Small intestine (tissue), 7 donors: ENCODE measurements around the gene MFSD2A. TPM values are rescaled to one million over a fixed set of nuclear protein-coding genes. Genes with fewer than 3 reads are reported as not detected.
A peak's percentile ranks its signal among the peaks of the same experiment; 100 is the strongest.

Source experiments
- DNase-seq, 2 donors: peaks; one replicate each; pipeline versions ENCODE4 v3.0.0 to v3.0.0-alpha.2; 2013
- FAIRE-seq: peaks from 2 replicates; lab custom pipeline; 2012; peaks lifted over from hg19 to GRCh38; lab: Jason Lieb, UNC
- H3K27ac ChIP-seq, 3 donors: one replicate each; pipeline ENCODE4 v1.5.1; 2013; ENCODE audit warnings: low read length in 2 of 3, mild to moderate bottlenecking in 2 of 3, control low read depth in 1 of 3, inconsistent platforms in 1 of 3, low read depth in 1 of 3, moderate library complexity in 1 of 3
- H3K27me3 ChIP-seq, 3 donors: one replicate each; pipeline ENCODE4 v1.6.1; 2013; ENCODE audit warnings: low read length in 3 of 3, inconsistent platforms in 1 of 3; ENCODE audit not compliant: control insufficient read depth in 3 of 3, insufficient read depth in 3 of 3
- H3K36me3 ChIP-seq, 3 donors: one replicate each; pipeline ENCODE4 v1.6.1; 2013; ENCODE audit warnings: low read length in 3 of 3, inconsistent platforms in 1 of 3, low read depth in 1 of 3, mild to moderate bottlenecking in 1 of 3, moderate library complexity in 1 of 3; ENCODE audit not compliant: control insufficient read depth in 3 of 3, insufficient read depth in 2 of 3
- H3K4me1 ChIP-seq, 3 donors: one replicate each; pipeline ENCODE4 v1.6.1; 2013; ENCODE audit warnings: low read length in 2 of 3, inconsistent platforms in 1 of 3, low read depth in 1 of 3, mild to moderate bottlenecking in 1 of 3, moderate library complexity in 1 of 3; ENCODE audit not compliant: control insufficient read depth in 3 of 3, insufficient read depth in 2 of 3
- H3K4me3 ChIP-seq, 3 donors: one replicate each; pipeline ENCODE4 v1.5.1; 2013; ENCODE audit warnings: low read length in 3 of 3, control low read depth in 1 of 3, inconsistent platforms in 1 of 3, low read depth in 1 of 3, mild to moderate bottlenecking in 1 of 3, moderate library complexity in 1 of 3
- H3K9me3 ChIP-seq, 2 donors: one replicate each; pipeline ENCODE4 v1.6.1; 2013; ENCODE audit warnings: low read depth in 1 of 2, low read length in 1 of 2; ENCODE audit not compliant: control insufficient read depth in 2 of 2, insufficient read depth in 1 of 2
- WGBS, 3 donors: extraction: QIAGEN DNeasy Blood & Tissue Kit; methylation state at CpG; one replicate each; pipeline ENCODE4 v1.1.7; 2013; 5-methylcytosine and 5-hydroxymethylcytosine counted together
- polyA plus RNA-seq, 4 donors: library from polyadenylated mRNA; stranded (reverse) in 3 of 4; unstranded in 1 of 4; fragments of 200-250 nt in 3 of 4; fragments of 120-200 nt in 1 of 4; gene quantifications; one replicate each; pipeline versions ENCODE4 v1.2.1 to v1.2.3, GENCODE V29; 2013
- donor health status: healthy with polysubstance abuse.
- donor health status: control.
- donor health status: control.
- donor health status: Bipolar disorder and iron deficiency.
- donor health status: healthy.

The MFSD2A gene
- polyA plus RNA-seq, 4 donors: 14.3 to 57.5 (median 31.7) TPM

- Histone ChIP-seq H3K27me3 (no peaks in the 10 kb centered on the region), H3K36me3 (no peaks in the 10 kb centered on the region), H3K27ac (peak overlapping the region; percentile 96 to 100 (median 98)), H3K4me1 (peaks cover 0 to 61% (median 6%) of the 10 kb centered on the region in 3 donors), H3K9me3 (no peaks in the 10 kb centered on the region), H3K4me3 (peak overlapping the region in 1 of 3 donors; percentile 1)
- FAIRE-seq: no peak
- DNase-seq: peak; percentile 98 to 99
- 11 to 46% (median 25%) methylated on average over 12 of the region's 12 CpGs for WGBS, 3 donors
These were observed 20.7 kb upstream of the MFSD2A start for GRCh38 chr1:39933956-39934941.

- Histone ChIP-seq H3K9me3 (no peaks in the 10 kb centered on the region), H3K4me3 (no peak overlapping the region), H3K36me3 (no peaks in the 10 kb centered on the region), H3K27ac (peak overlapping the region; percentile 25 to 97 (median 91)), H3K27me3 (no peaks in the 10 kb centered on the region), H3K4me1 (peaks cover 0 to 53% (median 6%) of the 10 kb centered on the region in 3 donors)
- 21 to 53% (median 51%) methylated on average over 2 of the region's 2 CpGs for WGBS, 3 donors
- DNase-seq: peak; percentile 41 to 89
- no peak for FAIRE-seq
These were observed 18.0 kb upstream of the MFSD2A start for GRCh38 chr1:39936724-39937491.

- WGBS, 3 donors: 88 to 92% (median 91%) methylated on average over 8 of the region's 8 CpGs
These were observed 16.1 kb upstream of the MFSD2A start for GRCh38 chr1:39938856-39939255.

GRCh38 chr1:39940253-39940652 is 14.7 kb upstream of the MFSD2A start:
- FAIRE-seq (no peak), DNase-seq (no peak)
- peaks cover 0 to 30% (median 6%) of the 10 kb centered on the region in 3 donors for H3K4me1 ChIP-seq
- no peak overlapping the region for H3K27ac ChIP-seq
- H3K9me3 ChIP-seq: no peaks in the 10 kb centered on the region
- 62 to 66% (median 64%) methylated on average over 5 of the region's 5 CpGs for WGBS, 3 donors
- no peaks in the 10 kb centered on the region for H3K36me3 ChIP-seq
- H3K4me3 ChIP-seq: no peak overlapping the region
- H3K27me3 ChIP-seq: no peaks in the 10 kb centered on the region

More at GRCh38 chr1:39938856-39939255, 16.1 kb upstream of the MFSD2A start:
- Histone ChIP-seq H3K4me1 (peaks cover 0 to 40% (median 6%) of the 10 kb centered on the region in 3 donors), H3K4me3 (no peak overlapping the region), H3K27ac (no peak overlapping the region), H3K27me3 (no peaks in the 10 kb centered on the region), H3K9me3 (no peaks in the 10 kb centered on the region), H3K36me3 (no peaks in the 10 kb centered on the region)
- no peak for DNase-seq
- no peak for FAIRE-seq

GRCh38 chr1:39940980-39941871 is 13.7 kb upstream of the MFSD2A start:
- no peak overlapping the region for H3K27ac ChIP-seq
- no peak for FAIRE-seq
- no peaks in the 10 kb centered on the region for H3K27me3 ChIP-seq
- H3K36me3 ChIP-seq: no peaks in the 10 kb centered on the region
- DNase-seq: no peak
- no peaks in the 10 kb centered on the region for H3K9me3 ChIP-seq
- H3K4me1 ChIP-seq: peaks cover 0 to 22% (median 3%) of the 10 kb centered on the region in 3 donors
- H3K4me3 ChIP-seq: no peak overlapping the region
- WGBS, 3 donors: 86 to 89% (median 89%) methylated on average over 9 of the region's 9 CpGs

GRCh38 chr1:39943471-39944290 is 11.3 kb upstream of the MFSD2A start:
- H3K27me3 ChIP-seq: no peaks in the 10 kb centered on the region
- no peak overlapping the region for H3K27ac ChIP-seq
- no peaks in the 10 kb centered on the region for H3K36me3 ChIP-seq
- H3K9me3 ChIP-seq: no peaks in the 10 kb centered on the region
- peaks cover 0 to 25% (median 2%) of the 10 kb centered on the region in 3 donors for H3K4me1 ChIP-seq
- DNase-seq (peak; percentile 46 to 50), FAIRE-seq (no peak)
- 57 to 84% (median 73%) methylated on average over 14 of the region's 14 CpGs for WGBS, 3 donors
- no peak overlapping the region for H3K4me3 ChIP-seq

- no peaks in the 10 kb centered on the region for H3K9me3 ChIP-seq
- no peaks in the 10 kb centered on the region for H3K27me3 ChIP-seq
- peaks cover 0 to 25% (median 2%) of the 10 kb centered on the region in 3 donors for H3K4me1 ChIP-seq
- H3K36me3 ChIP-seq: no peaks in the 10 kb centered on the region
- FAIRE-seq (no peak), DNase-seq (no peak)
- no peak overlapping the region for H3K27ac ChIP-seq
- WGBS, 3 donors: 57 to 66% (median 59%) methylated on average over 8 of the region's 8 CpGs
- H3K4me3 ChIP-seq: no peak overlapping the region
These were observed 10.4 kb upstream of the MFSD2A start for GRCh38 chr1:39944410-39945112.
